Activated T-cell treated with anti-CD3 and anti-CD28 coated beads, Interleukin-2, amount 50 U/mL, for 72 hours (primary cell): ENCODE data around the gene SDE2. TPM values are rescaled to one million over a fixed set of nuclear protein-coding genes. Genes with fewer than 3 reads are reported as not detected.
"Not testable (repeated sequence)": the region's sequence is repeated elsewhere in the genome, so short reads cannot be mapped to it uniquely, and the experiment has no call there.

Source experiments
- ATAC-seq, 2 donors: fragments of 150-1000 bp; cut with Tn5 transposase; replicated peaks in 1 of 2; 2 replicates each; pipeline ENCODE4 v1.10.0; 2021; ENCODE audit warnings: moderate library complexity in 2 of 2, mild to moderate bottlenecking in 1 of 2
- DNase-seq, 2 donors: peaks; one replicate each; pipeline ENCODE4 v3.0.0; 2021 to 2022; ENCODE audit warnings: mixed read lengths in 1 of 2
- H3K27ac Mint-ChIP-seq: one replicate; pipeline ENCODE4 v1.8.0; 2022; ENCODE audit warnings: mild to moderate bottlenecking, moderate library complexity, mixed read lengths
- H3K27me3 Mint-ChIP-seq: one replicate; pipeline ENCODE4 v1.8.0; 2022; ENCODE audit warnings: low read depth, mixed read lengths
- H3K36me3 Mint-ChIP-seq, 2 donors: one replicate each; pipeline ENCODE4 v1.8.0; 2022; ENCODE audit warnings: mixed read lengths in 2 of 2, mild to moderate bottlenecking in 1 of 2; ENCODE audit not compliant: insufficient read depth in 2 of 2
- H3K4me1 Mint-ChIP-seq: one replicate; pipeline ENCODE4 v1.8.0; 2022; ENCODE audit warnings: low read depth, mixed read lengths
- H3K4me3 Mint-ChIP-seq, 2 donors: one replicate each; pipeline ENCODE4 v1.8.0; 2022; ENCODE audit warnings: mild to moderate bottlenecking in 2 of 2, mixed read lengths in 2 of 2, moderate library complexity in 2 of 2
- H3K9me3 Mint-ChIP-seq, 2 donors: one replicate each; pipeline ENCODE4 v1.8.0; 2022; ENCODE audit warnings: mixed read lengths in 2 of 2
- total RNA-seq, 2 donors: library from RNA; stranded (reverse); gene quantifications; one replicate each; pipeline ENCODE4 v1.2.3, GENCODE V29; 2022

The SDE2 gene
- total RNA-seq, 2 donors from 2014 or later = 21.5 to 24.0 TPM

DNA sequence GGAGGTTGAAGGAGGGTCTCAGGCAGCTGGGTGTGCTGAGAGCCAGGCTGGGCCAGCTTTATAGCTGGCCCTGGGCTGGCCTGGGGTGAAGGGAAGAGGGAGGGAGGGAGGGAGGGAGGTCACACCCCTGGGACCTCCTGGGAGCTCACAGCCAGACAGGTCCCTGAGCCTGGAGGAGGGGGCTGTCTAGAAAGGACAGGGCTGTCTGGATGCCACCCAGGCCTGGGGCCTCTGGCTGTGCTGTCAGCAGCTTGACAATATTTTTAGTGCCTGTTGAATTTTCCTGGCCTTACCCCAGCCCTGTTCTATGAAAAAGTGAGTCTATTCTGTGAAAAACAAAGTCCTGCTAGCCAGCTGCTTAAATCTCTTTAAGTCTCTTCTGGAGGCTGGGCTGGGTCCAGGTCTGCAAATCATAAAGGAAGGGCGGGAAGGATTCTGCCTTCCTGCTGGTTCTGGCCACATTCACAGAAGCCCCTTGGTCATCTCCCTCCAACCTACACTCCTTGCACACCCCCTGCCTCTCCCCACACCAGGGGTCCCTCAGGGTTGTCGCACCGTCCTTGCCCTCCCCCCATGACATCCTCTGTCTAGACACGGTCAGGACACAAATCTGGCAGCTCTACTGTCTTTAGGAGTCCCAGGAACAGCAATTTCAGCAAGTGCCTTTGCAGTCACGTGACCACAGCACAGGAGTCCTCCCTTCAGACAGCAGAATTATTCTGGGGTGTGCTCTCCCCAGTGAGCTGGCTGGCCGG, 57.8 kb downstream of the SDE2 start, which contains the start of gene LEFTY2:
TSS of gene LEFTY2 (minus strand) at position 34 of the 755 bp plus-strand sequence. CDS start 80 bp downstream, outside the sequence.
- Mint-ChIP-seq H3K9me3 (no peaks in the 10 kb centered on the region), H3K36me3 (no peaks in the 10 kb centered on the region), H3K27me3 (no peaks in the 10 kb centered on the region), H3K4me1 (peaks cover 6% of the 10 kb centered on the region), H3K4me3 (no peak within 1 kb of the TSS), H3K27ac (no peak within 1 kb of the TSS)
- ATAC-seq (no peak), DNase-seq (no peak)

DNA sequence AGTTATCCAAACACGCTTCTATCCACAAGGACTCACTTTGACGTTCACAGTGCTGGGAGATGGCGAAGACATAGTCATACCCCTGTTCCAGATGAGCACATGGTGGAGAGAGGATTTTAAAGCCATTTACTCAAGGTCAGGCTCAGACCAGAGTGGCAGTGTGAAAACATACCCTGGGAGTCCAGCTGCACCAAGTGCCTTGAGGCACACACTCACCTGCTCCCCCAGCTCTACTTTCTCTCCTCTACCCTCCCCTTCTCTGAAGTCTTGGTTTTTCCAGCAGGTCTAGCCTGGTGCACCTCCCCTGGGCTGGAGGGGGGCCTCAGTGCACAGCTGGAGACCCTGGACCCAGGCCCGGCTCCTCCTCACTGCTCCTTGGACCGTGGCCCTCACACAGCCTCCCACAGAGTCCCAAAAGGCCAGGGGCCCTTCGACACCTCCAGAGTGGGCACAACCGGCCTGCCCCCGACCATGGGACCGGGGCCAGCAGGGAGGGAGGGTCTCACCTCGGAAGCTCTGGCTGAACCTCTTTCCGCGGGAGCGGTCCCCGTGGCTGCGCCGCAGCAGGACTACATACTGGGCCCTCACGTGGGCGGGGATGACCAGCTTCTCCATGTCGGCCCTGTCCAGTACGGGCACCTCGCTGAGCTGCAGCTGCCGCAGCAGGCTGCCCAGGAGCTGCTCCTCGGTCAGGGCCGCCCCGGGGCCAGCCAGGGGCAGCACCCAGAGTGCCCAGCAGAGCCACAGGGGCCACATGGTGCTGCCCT, 58.6 kb downstream of the SDE2 start:
- H3K36me3 Mint-ChIP-seq = no peaks in the 10 kb centered on the region

DNA sequence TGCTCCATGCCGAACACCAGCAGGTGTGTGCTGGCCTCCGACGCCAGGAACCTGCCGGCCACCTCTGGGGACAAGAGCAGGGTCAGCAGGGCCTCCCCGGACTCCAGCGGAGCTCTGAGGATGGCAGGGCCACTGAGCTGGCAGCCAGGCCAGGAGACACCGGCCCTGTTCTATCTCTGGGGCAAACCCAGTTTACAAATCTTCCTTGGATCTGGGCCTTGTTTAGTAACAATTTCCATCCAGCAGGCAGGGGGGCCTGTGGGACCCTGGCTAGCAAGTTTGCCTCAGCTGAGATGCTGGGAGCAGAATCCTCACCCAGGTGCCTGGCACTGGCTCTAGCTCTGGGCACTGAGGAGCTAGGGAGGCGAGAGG, 59.2 kb downstream of the SDE2 start:
- H3K4me3 Mint-ChIP-seq, H3K9me3 Mint-ChIP-seq, DNase-seq, H3K4me1 Mint-ChIP-seq, H3K36me3 Mint-ChIP-seq, H3K27ac Mint-ChIP-seq, H3K27me3 Mint-ChIP-seq, ATAC-seq: not testable (repeated sequence)

More for the DNA sequence above, 58.6 kb downstream of the SDE2 start:
- H3K27me3 Mint-ChIP-seq = no peaks in the 10 kb centered on the region
- no peak for DNase-seq
- H3K27ac Mint-ChIP-seq = no peak overlapping the region
- H3K4me3 Mint-ChIP-seq = no peak overlapping the region
- no peaks in the 10 kb centered on the region for H3K9me3 Mint-ChIP-seq
- peaks cover 6% of the 10 kb centered on the region for H3K4me1 Mint-ChIP-seq
- no peak for ATAC-seq

DNA sequence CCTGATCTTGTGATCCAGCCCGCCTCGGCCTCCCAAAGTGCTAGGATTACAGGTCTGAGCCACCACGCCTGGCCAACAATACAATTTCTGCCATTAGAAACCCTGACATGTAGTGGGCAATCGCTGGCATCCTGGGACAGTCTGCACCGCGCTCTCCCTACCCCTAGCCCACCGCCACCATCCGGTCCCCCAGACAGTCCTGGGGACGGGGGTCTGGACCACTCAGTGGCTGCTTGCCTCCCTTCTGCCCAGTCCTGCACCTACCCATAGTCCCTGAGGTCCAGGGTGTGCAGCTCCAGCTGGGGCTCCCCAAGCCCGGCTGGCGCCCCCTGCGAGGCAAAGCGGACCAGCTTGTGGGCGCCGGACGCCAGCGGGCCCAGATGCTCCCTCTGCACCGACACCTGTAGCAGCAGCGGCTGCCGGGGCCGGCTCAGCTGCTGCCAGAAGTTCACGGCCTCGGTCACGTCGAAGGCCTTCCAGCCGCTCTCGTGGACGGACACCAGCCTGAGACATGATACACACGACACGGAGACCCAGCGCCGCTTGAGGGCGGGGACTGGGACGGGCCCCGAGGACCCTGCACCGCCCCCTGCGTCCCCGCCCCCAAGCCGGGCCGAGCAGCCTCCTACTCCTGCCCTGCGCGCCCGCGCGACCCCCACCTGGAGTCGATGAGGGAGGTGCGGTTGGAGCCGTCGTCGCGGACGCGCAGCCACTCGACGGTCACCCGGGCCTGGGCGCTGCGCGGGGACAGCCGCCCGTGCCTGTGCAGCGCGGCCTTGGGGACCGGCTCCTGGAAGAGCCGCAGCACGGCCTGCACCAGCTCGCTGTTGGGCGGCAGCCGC, 59.8 kb downstream of the SDE2 start:
- H3K36me3 Mint-ChIP-seq, H3K4me1 Mint-ChIP-seq, H3K27me3 Mint-ChIP-seq, H3K27ac Mint-ChIP-seq, DNase-seq, H3K9me3 Mint-ChIP-seq: not testable (repeated sequence)
- ATAC-seq = peak in 1 of 2 donors; percentile 32
- H3K4me3 Mint-ChIP-seq = peak overlapping the region in 1 of 2 donors; percentile 24

DNA sequence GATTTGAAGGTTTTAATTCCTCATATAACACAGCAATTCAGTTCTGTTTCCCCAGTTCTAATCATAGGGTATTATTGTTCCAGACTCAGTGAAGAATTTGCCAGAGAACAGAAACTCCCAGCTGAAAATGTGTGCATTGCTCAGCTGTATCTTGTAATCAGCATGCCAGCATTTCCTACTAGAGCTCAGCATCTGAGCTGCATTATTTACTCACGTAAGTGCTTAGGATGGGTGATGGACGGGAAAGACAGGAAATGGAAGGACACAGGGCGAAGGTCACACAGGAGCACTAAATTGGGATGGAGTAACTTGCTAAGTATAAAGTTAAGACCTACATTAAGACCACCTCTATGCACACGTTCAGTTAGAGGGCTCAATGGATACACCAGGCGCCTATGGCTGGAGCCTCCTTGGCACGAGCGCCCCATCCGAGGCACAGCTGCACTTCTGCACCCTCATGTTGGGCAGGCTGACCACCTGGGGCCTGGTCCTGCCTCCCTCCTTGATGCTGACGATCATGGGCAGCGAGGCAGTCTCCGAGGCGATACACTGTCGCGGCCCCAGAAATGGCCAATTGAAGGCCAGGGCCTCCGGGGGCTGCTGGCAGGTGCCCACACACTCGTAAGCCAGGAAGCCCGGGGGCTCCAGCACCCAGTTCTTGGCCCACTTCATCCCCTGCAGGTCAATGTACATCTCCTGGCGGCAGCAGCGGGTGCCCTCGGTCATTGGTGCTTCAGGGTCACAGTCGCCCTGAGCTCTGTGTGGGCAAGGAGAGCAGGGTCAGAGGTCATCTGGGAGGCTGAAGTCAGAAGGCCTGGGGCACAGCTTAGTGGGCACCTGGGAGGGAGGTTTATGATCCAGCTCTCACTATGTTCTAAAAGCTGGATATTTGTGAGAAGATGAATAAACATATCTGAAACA, 61.8 kb downstream of the SDE2 start:
- DNase-seq (no peak), ATAC-seq (no peak)
- H3K36me3 Mint-ChIP-seq = no peaks in the 10 kb centered on the region
- H3K4me3 Mint-ChIP-seq = no peak overlapping the region
- H3K4me1 Mint-ChIP-seq = no peaks in the 10 kb centered on the region
- no peaks in the 10 kb centered on the region for H3K9me3 Mint-ChIP-seq
- H3K27ac Mint-ChIP-seq = no peak overlapping the region
- H3K27me3 Mint-ChIP-seq = no peaks in the 10 kb centered on the region

DNA sequence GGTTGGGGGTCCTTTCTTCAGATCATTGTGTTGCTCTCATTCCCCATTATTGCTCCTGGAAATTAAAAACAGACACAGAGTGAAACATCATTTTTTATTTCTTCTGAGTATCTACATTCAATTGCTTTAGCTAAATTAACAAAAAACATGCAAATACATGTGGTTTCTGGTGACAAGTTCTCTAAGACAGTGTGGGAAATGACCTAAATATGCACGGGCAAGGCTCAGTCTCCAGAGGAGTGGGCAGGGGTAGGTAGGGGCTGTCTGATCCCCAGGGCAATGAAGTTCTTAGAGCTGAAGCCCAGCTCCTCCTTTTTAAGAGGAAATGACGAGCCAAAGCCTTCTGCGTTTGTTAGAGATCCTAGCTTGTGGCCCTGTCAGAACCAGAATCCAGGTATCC, 62.6 kb downstream of the SDE2 start:
- H3K36me3 Mint-ChIP-seq = no peaks in the 10 kb centered on the region
- no peak overlapping the region for H3K4me3 Mint-ChIP-seq
- no peaks in the 10 kb centered on the region for H3K9me3 Mint-ChIP-seq
- no peaks in the 10 kb centered on the region for H3K27me3 Mint-ChIP-seq
- no peaks in the 10 kb centered on the region for H3K4me1 Mint-ChIP-seq
- no peak for DNase-seq
- no peak overlapping the region for H3K27ac Mint-ChIP-seq
- ATAC-seq = no peak

DNA sequence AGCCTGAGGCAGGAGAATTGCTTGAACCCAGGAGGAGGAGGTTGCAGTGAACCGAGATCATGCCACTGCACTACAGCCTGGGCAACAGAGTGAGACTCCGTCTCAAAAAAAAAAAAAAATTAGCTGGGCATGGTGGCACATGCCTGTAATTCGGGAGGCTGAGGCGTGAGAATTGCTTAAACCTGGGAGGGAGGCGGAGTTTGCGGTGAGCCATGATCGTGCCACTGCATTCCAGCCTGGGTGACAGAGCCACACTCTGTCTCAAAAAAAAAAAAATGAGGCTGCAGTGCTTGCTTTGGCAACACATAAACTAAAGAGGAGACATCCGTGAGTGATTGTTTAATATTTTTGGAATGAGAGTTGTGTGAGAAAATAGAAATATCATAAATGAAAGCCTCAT, 63.1 kb downstream of the SDE2 start:
- not testable (repeated sequence) for DNase-seq, H3K36me3 Mint-ChIP-seq, H3K4me1 Mint-ChIP-seq, ATAC-seq, H3K9me3 Mint-ChIP-seq, H3K4me3 Mint-ChIP-seq, H3K27ac Mint-ChIP-seq, H3K27me3 Mint-ChIP-seq

DNA sequence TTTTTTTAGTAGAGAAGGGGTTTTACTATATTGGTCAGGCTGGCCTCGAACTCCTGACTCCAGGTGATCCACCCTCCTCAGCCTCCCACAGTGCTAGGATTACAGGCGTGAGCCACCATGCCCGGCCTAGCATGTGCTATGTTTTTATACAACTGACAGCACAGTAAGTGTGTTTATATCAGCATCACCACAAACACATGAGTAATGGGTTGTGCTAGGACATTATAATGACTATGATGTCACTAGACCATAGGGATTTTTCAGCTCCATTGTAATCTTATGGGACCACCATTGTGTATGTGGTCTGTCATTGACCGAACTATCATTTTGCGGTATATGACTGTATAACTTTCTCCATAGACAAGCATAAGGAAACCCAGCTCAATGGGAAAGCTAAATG, 64.4 kb downstream of the SDE2 start:
- no peaks in the 10 kb centered on the region for H3K36me3 Mint-ChIP-seq
- H3K9me3 Mint-ChIP-seq = no peaks in the 10 kb centered on the region
- DNase-seq = no peak

DNA sequence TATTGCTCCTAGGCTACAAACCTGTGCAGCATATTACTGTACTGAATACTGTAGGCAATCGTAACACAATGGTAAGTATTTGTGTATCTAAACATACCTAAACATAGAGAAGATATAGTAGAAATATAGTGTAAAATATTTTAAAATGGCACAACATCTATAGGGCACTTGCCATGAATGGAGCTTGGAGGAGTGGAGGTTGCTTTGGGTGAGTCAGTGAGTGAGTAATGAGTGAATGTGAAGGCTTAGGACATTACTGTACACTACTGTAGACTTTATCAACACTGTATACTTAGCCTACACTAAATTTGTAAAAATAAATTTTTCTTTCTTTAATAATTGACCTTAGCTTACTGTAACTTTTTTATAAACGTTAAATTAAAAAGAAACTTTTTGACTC, 66.1 kb downstream of the SDE2 start:
- no peaks in the 10 kb centered on the region for H3K27me3 Mint-ChIP-seq
- peaks cover 16% of the 10 kb centered on the region for H3K4me1 Mint-ChIP-seq
- ATAC-seq (no peak), DNase-seq (no peak)
- no peak overlapping the region for H3K4me3 Mint-ChIP-seq
- H3K36me3 Mint-ChIP-seq = no peaks in the 10 kb centered on the region
- no peak overlapping the region for H3K27ac Mint-ChIP-seq
- H3K9me3 Mint-ChIP-seq = no peaks in the 10 kb centered on the region

More for the DNA sequence above, 64.4 kb downstream of the SDE2 start:
- no peak for ATAC-seq
- Mint-ChIP-seq H3K4me3 (no peak overlapping the region), H3K27me3 (no peaks in the 10 kb centered on the region), H3K4me1 (no peaks in the 10 kb centered on the region), H3K27ac (no peak overlapping the region)

Other genes starting within 250 kb of the SDE2 start
- 100 to 1,000 TPM; 217 to 239 TPM for gene SRP9, start 221.5 kb downstream of the SDE2 start, total RNA-seq
- gene EPHX1, start 189.2 kb downstream of the SDE2 start, total RNA-seq = 1 to 10 TPM; 2.6 to 3.8 TPM
- gene TMEM63A, start 117.0 kb downstream of the SDE2 start, total RNA-seq = 10 to 100 TPM; 44.9 to 49.7 TPM
- gene LEFTY1, start 110.2 kb downstream of the SDE2 start, total RNA-seq = not detected
- 100 to 1,000 TPM; 144 to 152 TPM for gene PYCR2, start 75.1 kb downstream of the SDE2 start, total RNA-seq
- not detected for gene LEFTY2, start 58.1 kb downstream of the SDE2 start, total RNA-seq
- gene H3-3A, start 63.4 kb upstream of the SDE2 start, total RNA-seq = 100 to 1,000 TPM; 231 to 239 TPM
- 10 to 100 TPM; 23.4 to 25.9 TPM for gene ACBD3, start 187.4 kb upstream of the SDE2 start, total RNA-seq
- gene MIXL1, start 224.3 kb upstream of the SDE2 start, total RNA-seq = not detected